Natural killer cell (primary cell): ENCODE results near the gene HNRNPC. TPM values are rescaled to one million over a fixed set of nuclear protein-coding genes. Genes with fewer than 3 reads are reported as not detected.
A peak's percentile ranks its signal among the peaks of the same experiment; 100 is the strongest.

Source experiments
- ATAC-seq, 3 donors: fragments of 150-1000 bp in 2 of 3; fragments of 200-7000 bp in 1 of 3; cut with Tn5 transposase; 1 replicate in 1 of 3; 2 replicates in 2 of 3; pipeline ENCODE4 v1.10.0; 2021; ENCODE audit warnings: mild to moderate bottlenecking in 2 of 3, moderate library complexity in 2 of 3
- DNase-seq, 2 donors: peaks; one replicate each; pipeline versions ENCODE4 v3.0.0 to v3.0.0-alpha.2; 2013 to 2021; ENCODE audit warnings: mixed read lengths in 1 of 2
- H3K27ac ChIP-seq: one replicate; pipeline ENCODE4 v1.5.1; 2013; ENCODE audit warnings: mild to moderate bottlenecking, low read length
- H3K27me3 ChIP-seq: one replicate; pipeline ENCODE4 v1.6.1; 2013; ENCODE audit warnings: low read length; ENCODE audit not compliant: control insufficient read depth, insufficient read depth
- H3K36me3 ChIP-seq: one replicate; pipeline ENCODE4 v1.6.1; 2013; ENCODE audit warnings: low read length; ENCODE audit not compliant: control insufficient read depth, insufficient read depth
- H3K4me1 ChIP-seq: one replicate; pipeline ENCODE4 v1.6.1; 2013; ENCODE audit warnings: low read length; ENCODE audit not compliant: control insufficient read depth, insufficient read depth
- H3K4me3 ChIP-seq: one replicate; pipeline ENCODE4 v1.5.1; 2013; ENCODE audit warnings: low read length
- H3K9me3 ChIP-seq: one replicate; pipeline ENCODE4 v1.6.1; 2013; ENCODE audit warnings: low read length; ENCODE audit not compliant: control insufficient read depth, insufficient read depth
- H3K27ac Mint-ChIP-seq, 2 donors: one replicate each; pipeline ENCODE4 v1.8.0; 2022; ENCODE audit warnings: mild to moderate bottlenecking in 2 of 2, mixed read lengths in 2 of 2, moderate library complexity in 1 of 2
- H3K27me3 Mint-ChIP-seq, 2 donors: one replicate each; pipeline ENCODE4 v1.8.0; 2022; ENCODE audit warnings: low read depth in 2 of 2, mixed read lengths in 2 of 2
- H3K36me3 Mint-ChIP-seq: one replicate; pipeline ENCODE4 v1.8.0; 2022; ENCODE audit warnings: mixed read lengths
- H3K4me1 Mint-ChIP-seq, 2 donors: one replicate each; pipeline ENCODE4 v1.8.0; 2022; ENCODE audit warnings: mixed read lengths in 2 of 2
- H3K4me3 Mint-ChIP-seq: one replicate; pipeline ENCODE4 v1.8.0; 2022; ENCODE audit warnings: mild to moderate bottlenecking, moderate library complexity, mixed read lengths
- H3K9me3 Mint-ChIP-seq, 2 donors: one replicate each; pipeline ENCODE4 v1.8.0; 2022; ENCODE audit warnings: mixed read lengths in 2 of 2
- CTCF ChIP-seq: fragments of 200-600 bp; IDR thresholded peaks from one replicate; pipeline ENCODE4 v1.8.0; 2022; ENCODE audit warnings: antibody characterized with exemption
- WGBS: methylation state at CpG from one replicate; pipeline ENCODE4 v1.1.7; 2013; ENCODE audit warnings: missing lambda C conversion rate; ENCODE audit not compliant: insufficient coverage; 5-methylcytosine and 5-hydroxymethylcytosine counted together
- intact Hi-C: fragments of 100-400 bp; cut with micrococcal nuclease; formaldehyde crosslinking; loops from one replicate; pipeline ENCODE4 v1.14.2; 2022
- total RNA-seq, 4 donors: library from RNA; stranded (reverse); fragments of 120-200 nt in 1 of 4; gene quantifications; one replicate each; pipeline versions ENCODE4 v1.2.3 to v1.2.4, GENCODE V29; 2013 to 2022

HNRNPC gene
- total RNA-seq, 3 donors from 2014 or later (not counting 1 experiment from before 2014, with no cell fraction given): 501 to 547 (median 515) TPM

- Mint-ChIP-seq H3K4me3 (no peak overlapping the region), H3K36me3 (peaks cover 46% of the 10 kb centered on the region), H3K27me3 (no peaks in the 10 kb centered on the region), H3K4me1 (peaks cover 42 to 62% of the 10 kb centered on the region in 2 donors), H3K9me3 (no peaks in the 10 kb centered on the region), H3K27ac (peak overlapping the region; percentile 51 to 81)
- no peak for TF ChIP-seq CTCF
- Histone ChIP-seq H3K27ac (no peak overlapping the region), H3K36me3 (peaks cover 76% of the 10 kb centered on the region), H3K4me1 (peaks cover 8% of the 10 kb centered on the region), H3K9me3 (no peaks in the 10 kb centered on the region), H3K4me3 (no peak overlapping the region), H3K27me3 (no peaks in the 10 kb centered on the region)
- no peak for ATAC-seq
- WGBS: 75% methylated on average over 1 of the region's 1 CpG
- intact Hi-C loops: loop anchor here (10.0 kb wide), 1 partner anchor 55 kb away; the partner anchor contains the start of gene HNRNPC
- no peak for DNase-seq
These were observed 59.2 kb downstream of the HNRNPC start for GRCh38 chr14:21210023-21210422.

GRCh38 chr14:21209185-21209584 is 60.1 kb downstream of the HNRNPC start:
- Mint-ChIP-seq H3K4me3 (no peak overlapping the region), H3K27ac (peak overlapping the region; percentile 51 to 81), H3K27me3 (no peaks in the 10 kb centered on the region), H3K36me3 (peaks cover 46% of the 10 kb centered on the region), H3K4me1 (peaks cover 34 to 56% of the 10 kb centered on the region in 2 donors), H3K9me3 (no peaks in the 10 kb centered on the region)
- no peak overlapping the region for H3K4me3 ChIP-seq
- H3K4me1 ChIP-seq: peaks cover 5% of the 10 kb centered on the region
- H3K36me3 ChIP-seq: peaks cover 78% of the 10 kb centered on the region
- no peak for DNase-seq
- no peaks in the 10 kb centered on the region for H3K9me3 ChIP-seq
- ATAC-seq: no peak
- no peaks in the 10 kb centered on the region for H3K27me3 ChIP-seq
- WGBS: no CpG with 5 or more reads among the region's 1 CpG
- no peak for TF ChIP-seq CTCF
- no peak overlapping the region for H3K27ac ChIP-seq
- intact Hi-C loops: no loop called here

GRCh38 chr14:21208554-21208953 is 60.7 kb downstream of the HNRNPC start:
- intact Hi-C loops: no loop called here
- Histone ChIP-seq H3K4me1 (peaks cover 5% of the 10 kb centered on the region), H3K9me3 (no peaks in the 10 kb centered on the region), H3K27ac (no peak overlapping the region), H3K4me3 (no peak overlapping the region), H3K27me3 (no peaks in the 10 kb centered on the region), H3K36me3 (peaks cover 75% of the 10 kb centered on the region)
- Mint-ChIP-seq H3K4me1 (peaks cover 33 to 56% of the 10 kb centered on the region in 2 donors), H3K27me3 (no peaks in the 10 kb centered on the region), H3K36me3 (peaks cover 46% of the 10 kb centered on the region), H3K4me3 (no peak overlapping the region), H3K9me3 (no peaks in the 10 kb centered on the region), H3K27ac (peak overlapping the region; percentile 44 to 81)
- 100% methylated on average over 2 of the region's 4 CpGs for WGBS
- ATAC-seq (no peak), DNase-seq (no peak)
- no peak for TF ChIP-seq CTCF
